ENCODE measurements around the gene CAMK4.

DNA sequence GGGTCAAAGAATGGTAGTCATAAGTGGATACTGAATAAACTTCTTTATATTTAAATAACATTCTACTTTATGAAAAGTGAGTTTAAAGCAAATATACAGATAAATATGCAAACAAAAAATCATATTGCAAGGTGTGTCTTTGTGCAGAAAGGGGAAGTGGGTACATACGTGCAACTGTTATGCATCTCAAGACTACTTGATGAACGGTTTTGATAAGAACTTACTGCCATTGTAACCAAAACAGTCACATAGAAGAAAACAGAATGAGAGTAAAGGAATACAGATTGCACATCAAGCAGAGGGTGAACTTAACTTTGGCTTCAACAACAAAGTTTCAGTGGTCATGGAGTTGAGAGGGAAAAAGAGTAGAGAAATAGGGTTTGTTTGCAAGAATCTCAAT, 9.9 kb downstream of the CAMK4 start:
- TF ChIP-seq, protein P1, sequence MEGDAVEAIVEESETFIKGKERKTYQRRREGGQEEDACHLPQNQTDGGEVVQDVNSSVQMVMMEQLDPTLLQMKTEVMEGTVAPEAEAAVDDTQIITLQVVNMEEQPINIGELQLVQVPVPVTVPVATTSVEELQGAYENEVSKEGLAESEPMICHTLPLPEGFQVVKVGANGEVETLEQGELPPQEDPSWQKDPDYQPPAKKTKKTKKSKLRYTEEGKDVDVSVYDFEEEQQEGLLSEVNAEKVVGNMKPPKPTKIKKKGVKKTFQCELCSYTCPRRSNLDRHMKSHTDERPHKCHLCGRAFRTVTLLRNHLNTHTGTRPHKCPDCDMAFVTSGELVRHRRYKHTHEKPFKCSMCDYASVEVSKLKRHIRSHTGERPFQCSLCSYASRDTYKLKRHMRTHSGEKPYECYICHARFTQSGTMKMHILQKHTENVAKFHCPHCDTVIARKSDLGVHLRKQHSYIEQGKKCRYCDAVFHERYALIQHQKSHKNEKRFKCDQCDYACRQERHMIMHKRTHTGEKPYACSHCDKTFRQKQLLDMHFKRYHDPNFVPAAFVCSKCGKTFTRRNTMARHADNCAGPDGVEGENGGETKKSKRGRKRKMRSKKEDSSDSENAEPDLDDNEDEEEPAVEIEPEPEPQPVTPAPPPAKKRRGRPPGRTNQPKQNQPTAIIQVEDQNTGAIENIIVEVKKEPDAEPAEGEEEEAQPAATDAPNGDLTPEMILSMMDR (IDR thresholded peaks at IDR 0.05; ENCODE audit: insufficient read depth, low read depth, low read length), result no peak
- no peak for TF ChIP-seq EZH2 (IDR thresholded peaks at IDR 0.05; ENCODE audit: insufficient read depth, low read length)
